Retina (tissue), 1 donor: Measurements from ENCODE around the gene MVP.
"Not testable (repeated sequence)": the region's sequence is repeated elsewhere in the genome, so short reads cannot be mapped to it uniquely, and the experiment has no call there.

Experiments
- DNase-seq: peaks from one replicate; pipeline ENCODE4 v3.0.0-alpha.2; 2016

Gene MVP

GRCh38 chr16:29815793-29816693, 4.2 kb upstream of the MVP start, which contains the start of gene PAGR1:
TSS of gene PAGR1 (plus strand) at chr16:29816152. CDS start at chr16:29816526, 374 bp downstream.
- DNase-seq, result peak; percentile 99

- no peak for DNase-seq
These were observed 3.4 kb upstream of the MVP start for GRCh38 chr16:29816694-29817441.

- no peak for DNase-seq
These were observed 2.2 kb upstream of the MVP start for GRCh38 chr16:29818082-29818481.

GRCh38 chr16:29819506-29819905, 756 bp upstream of the MVP start:
- no peak for DNase-seq

- no peak for DNase-seq
These were observed 724 bp downstream of the MVP start for GRCh38 chr16:29820730-29821642.

- DNase-seq, result no peak
These were observed 1.4 kb downstream of the MVP start for GRCh38 chr16:29821643-29822115.

GRCh38 chr16:29824589-29825144, 4.4 kb downstream of the MVP start:
- DNase-seq, result no peak

GRCh38 chr16:29825145-29826044, 5.1 kb downstream of the MVP start:
- DNase-seq, result peak; percentile 74

GRCh38 chr16:29826342-29826695, 6.1 kb downstream of the MVP start:
- DNase-seq, result no peak

GRCh38 chr16:29830774-29831173, 10.5 kb downstream of the MVP start:
- no peak for DNase-seq

GRCh38 chr16:29831490-29831889, 11.2 kb downstream of the MVP start:
- DNase-seq, result no peak

GRCh38 chr16:29833219-29833618, 13.0 kb downstream of the MVP start:
- not testable (repeated sequence) for DNase-seq

GRCh38 chr16:29834079-29834478, 13.8 kb downstream of the MVP start:
- DNase-seq, result no peak

- DNase-seq, result no peak
These were observed 15.7 kb downstream of the MVP start for GRCh38 chr16:29835926-29836325.

- DNase-seq, result no peak
These were observed 16.4 kb downstream of the MVP start for GRCh38 chr16:29836623-29837022.

GRCh38 chr16:29837841-29838240, 17.6 kb downstream of the MVP start:
- DNase-seq, result no peak

- DNase-seq, result no peak
These were observed 19.6 kb downstream of the MVP start for GRCh38 chr16:29839822-29840221.

- no peak for DNase-seq
These were observed 20.0 kb downstream of the MVP start for GRCh38 chr16:29840240-29840639.

- DNase-seq, result no peak
These were observed 21.4 kb downstream of the MVP start for GRCh38 chr16:29841631-29842030.

- no peak for DNase-seq
These were observed 22.6 kb downstream of the MVP start for GRCh38 chr16:29842732-29843346.

GRCh38 chr16:29843931-29844330, 23.7 kb downstream of the MVP start:
- no peak for DNase-seq
